H9 (cell line): Measurements from ENCODE around the gene GPC1. TPM values are rescaled to one million over a fixed set of nuclear protein-coding genes. Genes with fewer than 3 reads are reported as not detected.

Source experiments
- DNase-seq: peaks from one replicate; pipeline ENCODE4 v3.0.0-alpha.2; 2017
- H2AFZ ChIP-seq: one replicate; pipeline ENCODE4 v1.6.1; 2013; ENCODE audit warnings: mild to moderate bottlenecking, low read length, control low read depth, moderate library complexity
- H2AK5ac ChIP-seq: 2 replicates; pipeline ENCODE4 v1.6.1; 2013; ENCODE audit warnings: low read length, control low read depth, mixed read lengths; ENCODE audit not compliant: insufficient read length
- H2BK120ac ChIP-seq: one replicate; pipeline ENCODE4 v1.6.1; 2013; ENCODE audit warnings: low read depth, mild to moderate bottlenecking, low read length, control low read depth, inconsistent platforms; ENCODE audit not compliant: poor library complexity, severe bottlenecking
- H2BK12ac ChIP-seq: 2 replicates; pipeline ENCODE4 v1.6.1; 2013; ENCODE audit warnings: low read length, control low read depth, mixed read lengths, low read depth; ENCODE audit not compliant: insufficient read length
- H2BK15ac ChIP-seq: 2 replicates; pipeline ENCODE4 v1.6.1; 2013; ENCODE audit warnings: low read depth, low read length, control low read depth
- H2BK20ac ChIP-seq: one replicate; pipeline ENCODE4 v1.6.1; 2013; ENCODE audit warnings: low read depth, mild to moderate bottlenecking, low read length, control low read depth, inconsistent platforms; ENCODE audit not compliant: poor library complexity, severe bottlenecking
- H2BK5ac ChIP-seq: 2 replicates; pipeline ENCODE4 v1.6.1; 2013; ENCODE audit warnings: low read length, control low read depth, mixed read lengths; ENCODE audit not compliant: insufficient read length
- H3K14ac ChIP-seq: 2 replicates; pipeline ENCODE4 v1.6.1; 2013; ENCODE audit warnings: low read length, control low read depth; ENCODE audit not compliant: insufficient read depth
- H3K18ac ChIP-seq: 2 replicates; pipeline ENCODE4 v1.6.1; 2013; ENCODE audit warnings: low read depth, mild to moderate bottlenecking, mixed read lengths, low read length, control low read depth; ENCODE audit not compliant: insufficient read length
- H3K23ac ChIP-seq: 2 replicates; pipeline ENCODE4 v1.6.1; 2013; ENCODE audit warnings: low read length, control low read depth, mixed read lengths, low read depth; ENCODE audit not compliant: insufficient read length
- H3K23me2 ChIP-seq: 2 replicates; pipeline ENCODE4 v1.6.1; 2013; ENCODE audit warnings: low read depth, mild to moderate bottlenecking, mixed read lengths, low read length, control low read depth; ENCODE audit not compliant: insufficient read length, poor library complexity, severe bottlenecking
- H3K27ac ChIP-seq: 2 replicates; pipeline ENCODE4 v1.5.1; 2013; ENCODE audit warnings: low read length, control low read depth, mixed read lengths, low read depth; ENCODE audit not compliant: insufficient read length
- H3K27me3 ChIP-seq: 2 replicates; pipeline ENCODE4 v1.6.1; 2013; ENCODE audit warnings: low read length, control low read depth, inconsistent platforms; ENCODE audit not compliant: insufficient read depth
- H3K4ac ChIP-seq: 2 replicates; pipeline ENCODE4 v1.6.1; 2013; ENCODE audit warnings: low read depth, mild to moderate bottlenecking, control low read depth, inconsistent platforms, low read length, moderate library complexity
- H3K4me1 ChIP-seq: 2 replicates; pipeline ENCODE4 v1.6.1; 2013; ENCODE audit warnings: low read length, control low read depth, inconsistent platforms; ENCODE audit not compliant: insufficient read depth
- H3K4me2 ChIP-seq: 2 replicates; pipeline ENCODE4 v1.6.1; 2013; ENCODE audit warnings: low read length, control low read depth, mixed read lengths; ENCODE audit not compliant: insufficient read length, insufficient read depth
- H3K56ac ChIP-seq: 2 replicates; pipeline ENCODE4 v1.6.1; 2013; ENCODE audit warnings: low read depth, mild to moderate bottlenecking, mixed read lengths, low read length, control low read depth; ENCODE audit not compliant: insufficient read length
- H3K79me1 ChIP-seq: 2 replicates; pipeline ENCODE4 v1.6.1; 2013; ENCODE audit warnings: low read depth, mild to moderate bottlenecking, moderate library complexity, low read length, control low read depth, inconsistent platforms; ENCODE audit not compliant: insufficient read depth, poor library complexity, severe bottlenecking
- H3K79me2 ChIP-seq: 2 replicates; pipeline ENCODE4 v1.6.1; 2013; ENCODE audit warnings: low read length, control low read depth, inconsistent platforms; ENCODE audit not compliant: insufficient read depth
- H3K9ac ChIP-seq: 2 replicates; pipeline ENCODE4 v1.6.1; 2013; ENCODE audit warnings: low read length, control low read depth, mixed read lengths; ENCODE audit not compliant: insufficient read length; ENCODE audit errors: extremely low read depth
- H3K9me3 ChIP-seq: one replicate; pipeline ENCODE4 v1.6.1; 2013; ENCODE audit warnings: low read depth, low read length, inconsistent platforms; ENCODE audit not compliant: control insufficient read depth
- H3T11ph ChIP-seq: one replicate; pipeline ENCODE4 v1.6.1; 2013; ENCODE audit warnings: mild to moderate bottlenecking, low read length, control low read depth, inconsistent platforms
- H4K20me1 ChIP-seq: one replicate; pipeline ENCODE4 v1.6.1; 2013; ENCODE audit not compliant: control insufficient read depth, insufficient read length, insufficient read depth
- H4K5ac ChIP-seq: 2 replicates; pipeline ENCODE4 v1.6.1; 2013; ENCODE audit warnings: low read depth, mild to moderate bottlenecking, mixed read lengths, low read length, control low read depth; ENCODE audit not compliant: insufficient read length
- H4K8ac ChIP-seq: replicated peaks from 2 replicates; pipeline ENCODE4 v1.6.1; 2013; ENCODE audit warnings: low read length, control low read depth, mixed read lengths, low read depth; ENCODE audit not compliant: insufficient read length
- H4K91ac ChIP-seq: 2 replicates; pipeline ENCODE4 v1.6.1; 2013; ENCODE audit warnings: low read depth, mild to moderate bottlenecking, moderate library complexity, mixed read lengths, low read length, control low read depth; ENCODE audit not compliant: insufficient read length
- H3K27ac Mint-ChIP-seq, 3 experiments: 2 replicates in 2 of 3; 3 replicates in 1 of 3; pipeline ENCODE4 v1.8.0; 2020 to 2021; ENCODE audit warnings: mixed read lengths in 3 of 3, mild to moderate bottlenecking in 1 of 3, moderate library complexity in 1 of 3
- H3K27me3 Mint-ChIP-seq: 2 replicates; pipeline ENCODE4 v1.8.0; 2021; ENCODE audit warnings: low read depth, mild to moderate bottlenecking, moderate library complexity, mixed read lengths
- H3K36me3 Mint-ChIP-seq, 3 experiments: 2 replicates in 2 of 3; 3 replicates in 1 of 3; pipeline ENCODE4 v1.8.0; 2020 to 2021; ENCODE audit warnings: low read depth in 3 of 3, mixed read lengths in 3 of 3; ENCODE audit not compliant: insufficient read depth in 1 of 3
- H3K4me1 Mint-ChIP-seq, 2 experiments: 2 replicates each; pipeline ENCODE4 v1.8.0; 2020; ENCODE audit warnings: mixed read lengths in 2 of 2
- H3K4me3 Mint-ChIP-seq, 2 experiments: 2 replicates in 1 of 2; 3 replicates in 1 of 2; pipeline ENCODE4 v1.8.0; 2020 to 2021; ENCODE audit warnings: mild to moderate bottlenecking in 2 of 2, mixed read lengths in 2 of 2, moderate library complexity in 1 of 2
- H3K9me3 Mint-ChIP-seq, 2 experiments: 2 replicates in 1 of 2; 3 replicates in 1 of 2; pipeline ENCODE4 v1.8.0; 2020; ENCODE audit warnings: mild to moderate bottlenecking in 2 of 2, mixed read lengths in 2 of 2, moderate library complexity in 1 of 2
- WGBS: extraction: QIAGEN DNeasy Blood & Tissue Kit; methylation state at CpG from one replicate; pipeline ENCODE4 v1.1.7; 2013; ENCODE audit warnings: missing lambda C conversion rate, low lambda C conversion rate, mixed read lengths; ENCODE audit not compliant: insufficient read length; ENCODE audit errors: extremely low coverage; 5-methylcytosine and 5-hydroxymethylcytosine counted together
- total RNA-seq: library from RNA; stranded (reverse); gene quantifications from 2 replicates; pipeline ENCODE4 v1.2.1, GENCODE V29; 2021
- TF ChIP-seq, protein P1 (sequence below): fragments of 200-600 bp; sonication (generic); conservative IDR thresholded peaks from 3 replicates; pipeline ENCODE4 v1.8.0; 2021; ENCODE audit warnings: antibody characterized with exemption, mild to moderate bottlenecking

GPC1 gene
- total RNA-seq, 1 experiment from 2014 or later, result 39.4 TPM

DNA sequence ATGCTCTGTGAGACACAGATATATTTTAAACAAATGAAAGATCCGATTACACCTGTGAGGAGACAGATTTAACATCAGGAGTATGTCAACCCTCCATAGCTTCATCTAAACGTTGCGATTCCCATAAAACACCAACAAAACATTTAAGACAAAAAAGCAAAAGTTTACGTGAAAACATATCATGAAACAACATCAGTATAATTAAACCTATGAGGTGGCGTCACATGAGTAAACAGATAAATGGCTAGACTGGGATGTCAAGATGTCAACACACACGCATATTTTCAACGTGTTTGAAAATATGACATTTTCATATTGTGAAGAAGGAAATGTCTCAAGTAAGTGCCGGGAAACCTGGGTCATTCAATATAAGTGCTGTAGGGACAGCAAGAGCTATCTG lies 25.5 kb upstream of the GPC1 start:
- H2AFZ ChIP-seq, result no peak overlapping the region
- WGBS, result no CpG with 5 or more reads among the region's 8 CpGs
- no peak overlapping the region for H3K14ac ChIP-seq
- no peaks in the 10 kb centered on the region for H3K79me2 ChIP-seq
- no peak overlapping the region for H3T11ph ChIP-seq
- H4K91ac ChIP-seq, result no peak overlapping the region
- H2AK5ac ChIP-seq, result no peak overlapping the region
- no peak for DNase-seq
- no peak overlapping the region for H3K4me2 ChIP-seq
- H2BK15ac ChIP-seq, result no peak overlapping the region
- no peak overlapping the region for H3K56ac ChIP-seq
- no peak overlapping the region for H3K9ac ChIP-seq
- H3K27me3 ChIP-seq, result no peaks in the 10 kb centered on the region
- no peaks in the 10 kb centered on the region; the same call in 1 of the 2 replicates for H3K27me3 Mint-ChIP-seq
- H3K23ac ChIP-seq, result no peak overlapping the region
- H3K27ac Mint-ChIP-seq, result no peak overlapping the region
- H3K4ac ChIP-seq, result no peak overlapping the region
- H2BK5ac ChIP-seq, result no peak overlapping the region
- TF ChIP-seq, protein P1, sequence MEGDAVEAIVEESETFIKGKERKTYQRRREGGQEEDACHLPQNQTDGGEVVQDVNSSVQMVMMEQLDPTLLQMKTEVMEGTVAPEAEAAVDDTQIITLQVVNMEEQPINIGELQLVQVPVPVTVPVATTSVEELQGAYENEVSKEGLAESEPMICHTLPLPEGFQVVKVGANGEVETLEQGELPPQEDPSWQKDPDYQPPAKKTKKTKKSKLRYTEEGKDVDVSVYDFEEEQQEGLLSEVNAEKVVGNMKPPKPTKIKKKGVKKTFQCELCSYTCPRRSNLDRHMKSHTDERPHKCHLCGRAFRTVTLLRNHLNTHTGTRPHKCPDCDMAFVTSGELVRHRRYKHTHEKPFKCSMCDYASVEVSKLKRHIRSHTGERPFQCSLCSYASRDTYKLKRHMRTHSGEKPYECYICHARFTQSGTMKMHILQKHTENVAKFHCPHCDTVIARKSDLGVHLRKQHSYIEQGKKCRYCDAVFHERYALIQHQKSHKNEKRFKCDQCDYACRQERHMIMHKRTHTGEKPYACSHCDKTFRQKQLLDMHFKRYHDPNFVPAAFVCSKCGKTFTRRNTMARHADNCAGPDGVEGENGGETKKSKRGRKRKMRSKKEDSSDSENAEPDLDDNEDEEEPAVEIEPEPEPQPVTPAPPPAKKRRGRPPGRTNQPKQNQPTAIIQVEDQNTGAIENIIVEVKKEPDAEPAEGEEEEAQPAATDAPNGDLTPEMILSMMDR, result no peak
- no peak overlapping the region for H4K8ac ChIP-seq
- no peaks in the 10 kb centered on the region for H3K9me3 ChIP-seq
- H3K4me1 ChIP-seq, result no peaks in the 10 kb centered on the region
- no peak overlapping the region for H2BK120ac ChIP-seq
- no peaks in the 10 kb centered on the region for H4K20me1 ChIP-seq
- H4K5ac ChIP-seq, result no peak overlapping the region
- no peak overlapping the region for H2BK20ac ChIP-seq
- H3K4me1 Mint-ChIP-seq, result peaks cover 0 to 2% of the 10 kb centered on the region in 2 experiments; a peak in 1 of 4 replicates
- H3K18ac ChIP-seq, result no peak overlapping the region
- no peak overlapping the region for H2BK12ac ChIP-seq
- no peaks in the 10 kb centered on the region for H3K23me2 ChIP-seq
- H3K36me3 Mint-ChIP-seq, result no peaks in the 10 kb centered on the region
- no peak overlapping the region for H3K27ac ChIP-seq
- H3K79me1 ChIP-seq, result no peaks in the 10 kb centered on the region
- H3K4me3 Mint-ChIP-seq, result no peak overlapping the region
- no peaks in the 10 kb centered on the region; a peak in 1 of 5 replicates for H3K9me3 Mint-ChIP-seq
